Mammary epithelial cell (primary cell): Measurements from ENCODE around the gene MAPK10.

Experiments used
- EZH2 ChIP-seq: IDR thresholded peaks from 2 replicates; pipeline ENCODE4 v1.6.1; 2012; ENCODE audit warnings: low read length, inconsistent platforms, borderline replicate concordance
- TF ChIP-seq, protein P1 (sequence below), 2 donors: IDR thresholded peaks in 1 of 2; conservative IDR thresholded peaks in 1 of 2; 2 replicates each; pipeline ENCODE4 v1.5.1; 2011 to 2012; ENCODE audit warnings: inconsistent platforms in 2 of 2, low read length in 2 of 2, mild to moderate bottlenecking in 2 of 2, control low read depth in 1 of 2, low read depth in 1 of 2; ENCODE audit not compliant: insufficient read depth in 1 of 2; ENCODE audit errors: extremely low read depth in 1 of 2

DNA sequence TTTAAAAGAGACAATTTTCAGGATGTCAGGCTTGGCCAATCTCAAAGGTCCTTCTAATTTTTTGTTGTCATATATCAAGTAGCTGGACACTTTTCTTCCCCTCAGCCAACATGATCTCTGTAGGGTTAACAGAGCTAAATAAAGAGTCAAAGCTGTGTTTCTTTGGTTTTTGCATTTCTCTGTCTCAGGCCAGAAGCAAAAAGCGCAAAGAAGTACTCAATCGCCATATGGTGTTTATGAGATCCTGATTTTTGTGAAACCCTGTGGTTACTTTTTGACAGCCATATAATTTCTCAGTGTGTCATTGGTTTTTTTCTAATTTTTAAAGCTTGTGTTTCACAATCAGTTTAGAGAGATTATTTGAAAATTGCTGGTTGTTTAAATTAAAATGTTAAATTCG, 111.9 kb downstream of the MAPK10 start:
- TF ChIP-seq, protein P1, sequence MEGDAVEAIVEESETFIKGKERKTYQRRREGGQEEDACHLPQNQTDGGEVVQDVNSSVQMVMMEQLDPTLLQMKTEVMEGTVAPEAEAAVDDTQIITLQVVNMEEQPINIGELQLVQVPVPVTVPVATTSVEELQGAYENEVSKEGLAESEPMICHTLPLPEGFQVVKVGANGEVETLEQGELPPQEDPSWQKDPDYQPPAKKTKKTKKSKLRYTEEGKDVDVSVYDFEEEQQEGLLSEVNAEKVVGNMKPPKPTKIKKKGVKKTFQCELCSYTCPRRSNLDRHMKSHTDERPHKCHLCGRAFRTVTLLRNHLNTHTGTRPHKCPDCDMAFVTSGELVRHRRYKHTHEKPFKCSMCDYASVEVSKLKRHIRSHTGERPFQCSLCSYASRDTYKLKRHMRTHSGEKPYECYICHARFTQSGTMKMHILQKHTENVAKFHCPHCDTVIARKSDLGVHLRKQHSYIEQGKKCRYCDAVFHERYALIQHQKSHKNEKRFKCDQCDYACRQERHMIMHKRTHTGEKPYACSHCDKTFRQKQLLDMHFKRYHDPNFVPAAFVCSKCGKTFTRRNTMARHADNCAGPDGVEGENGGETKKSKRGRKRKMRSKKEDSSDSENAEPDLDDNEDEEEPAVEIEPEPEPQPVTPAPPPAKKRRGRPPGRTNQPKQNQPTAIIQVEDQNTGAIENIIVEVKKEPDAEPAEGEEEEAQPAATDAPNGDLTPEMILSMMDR (conservative IDR thresholded peaks at IDR 0.05 in 1 of 2, IDR thresholded peaks at IDR 0.05 in 1 of 2; ENCODE audit: extremely low read depth in 1 of 2, insufficient read depth in 1 of 2, low read depth in 1 of 2, low read length in 2 of 2), result no peak
- no peak for TF ChIP-seq EZH2
